Neural cell (in vitro differentiated cells): ENCODE data around the gene ATP11C. TPM values are rescaled to one million over a fixed set of nuclear protein-coding genes. Genes with fewer than 3 reads are reported as not detected.
"Not testable (repeated sequence)": the region's sequence is repeated elsewhere in the genome, so short reads cannot be mapped to it uniquely, and the experiment has no call there.

ENCODE experiments used
- H2AFZ ChIP-seq: fragments of 200-600, 300-800 bp; sonication (generic), shearing (Covaris generic); 2 replicates; pipeline ENCODE4 v1.6.0; 2014; ENCODE audit warnings: low read depth, mild to moderate bottlenecking, antibody characterized with exemption, low read length, moderate library complexity
- H3F3A ChIP-seq: fragments of 200-600 bp; shearing (Covaris generic); 2 replicates; pipeline ENCODE4 v1.6.1; 2016; ENCODE audit warnings: mild to moderate bottlenecking, moderate library complexity, mixed read lengths, antibody characterized with exemption, low read length; ENCODE audit not compliant: insufficient read depth, poor library complexity, severe bottlenecking
- H3K27ac ChIP-seq: fragments of 200-600, 300-800 bp; sonication (generic), shearing (Covaris generic); 2 replicates; pipeline ENCODE4 v1.5.1; 2014; ENCODE audit warnings: mild to moderate bottlenecking, low read length, moderate library complexity
- H3K27me3 ChIP-seq: fragments of 300-800, 200-600 bp; sonication (generic), shearing (Covaris generic); 2 replicates; pipeline ENCODE4 v1.6.0; 2014; ENCODE audit warnings: mild to moderate bottlenecking, low read depth, low read length, moderate library complexity; ENCODE audit not compliant: insufficient read depth
- H3K36me3 ChIP-seq: fragments of 300-800, 200-600 bp; sonication (generic), shearing (Covaris generic); 2 replicates; pipeline ENCODE4 v1.5.1; 2014; ENCODE audit warnings: mild to moderate bottlenecking, antibody characterized with exemption, low read length, moderate library complexity; ENCODE audit not compliant: insufficient read depth
- H3K4me2 ChIP-seq: fragments of 300-800, 200-600 bp; sonication (generic), shearing (Covaris generic); 2 replicates; pipeline ENCODE4 v1.6.0; 2014; ENCODE audit warnings: mild to moderate bottlenecking, low read length
- H3K4me3 ChIP-seq: fragments of 300-800, 200-600 bp; sonication (generic), shearing (Covaris generic); 2 replicates; pipeline ENCODE4 v1.5.1; 2014; ENCODE audit warnings: mild to moderate bottlenecking, low read length, moderate library complexity
- H3K79me2 ChIP-seq: fragments of 200-600 bp; shearing (Covaris generic); replicated peaks from 2 replicates; pipeline ENCODE4 v1.6.0; 2014; ENCODE audit warnings: mild to moderate bottlenecking, low read length, moderate library complexity; ENCODE audit not compliant: insufficient read depth
- H3K9ac ChIP-seq: fragments of 300-800, 200-600 bp; sonication (generic), shearing (Covaris generic); 2 replicates; pipeline ENCODE4 v1.6.1; 2016; ENCODE audit warnings: mild to moderate bottlenecking, low read length, mixed read lengths
- H3K9me2 ChIP-seq: fragments of 200-600 bp; shearing (Covaris generic); 2 replicates; pipeline ENCODE4 v1.6.1; 2016; ENCODE audit warnings: mild to moderate bottlenecking, low read length, mixed read lengths; ENCODE audit not compliant: insufficient read depth
- H3K9me3 ChIP-seq: fragments of 200-600, 300-800 bp; sonication (generic), shearing (Covaris generic); 2 replicates; pipeline ENCODE4 v1.6.1; 2016; ENCODE audit warnings: mild to moderate bottlenecking, mixed run types, low read length, moderate library complexity, mixed read lengths
- H4K20me1 ChIP-seq: fragments of 200-600 bp; shearing (Covaris generic); 2 replicates; pipeline ENCODE4 v1.6.1; 2016; ENCODE audit warnings: mild to moderate bottlenecking, mixed run types; ENCODE audit not compliant: insufficient read depth
- CTCF ChIP-seq: fragments of 450-650 bp; IDR thresholded peaks from 2 replicates; pipeline ENCODE4 v1.5.1; 2014; ENCODE audit warnings: antibody characterized with exemption, mild to moderate bottlenecking, moderate library complexity; ENCODE audit not compliant: poor library complexity, severe bottlenecking
- EP300 ChIP-seq: fragments of 450-650 bp; conservative IDR thresholded peaks from 2 replicates; pipeline ENCODE4 v1.6.1; 2014; ENCODE audit warnings: antibody characterized with exemption, mild to moderate bottlenecking, moderate library complexity; ENCODE audit not compliant: poor library complexity, severe bottlenecking
- EZH2 ChIP-seq: fragments of 200-600, 300-800 bp; shearing (Covaris generic), sonication (generic); IDR thresholded peaks from 2 replicates; pipeline ENCODE4 v1.6.1; 2014; ENCODE audit warnings: antibody characterized with exemption, low read length, borderline replicate concordance, mild to moderate bottlenecking; ENCODE audit not compliant: insufficient read depth, poor library complexity, severe bottlenecking
- MXI1 ChIP-seq: fragments of 450-650 bp; conservative IDR thresholded peaks from 2 replicates; pipeline ENCODE4 v1.6.1; 2014; ENCODE audit warnings: antibody characterized with exemption, mild to moderate bottlenecking; ENCODE audit not compliant: poor library complexity, severe bottlenecking
- POLR2AphosphoS5 ChIP-seq: IDR thresholded peaks from 2 replicates; pipeline ENCODE4 v1.6.1; 2012
- RAD21 ChIP-seq: fragments of 450-650 bp; conservative IDR thresholded peaks from 2 replicates; pipeline ENCODE4 v1.6.1; 2014; ENCODE audit warnings: antibody characterized with exemption, mild to moderate bottlenecking, moderate library complexity
- REST ChIP-seq: IDR thresholded peaks from 2 replicates; pipeline ENCODE4 v1.6.1; 2012; ENCODE audit warnings: borderline replicate concordance
- SMC3 ChIP-seq: fragments of 450-650 bp; conservative IDR thresholded peaks from 2 replicates; pipeline ENCODE4 v1.6.1; 2014; ENCODE audit warnings: antibody characterized with exemption, mild to moderate bottlenecking, moderate library complexity; ENCODE audit not compliant: poor library complexity
- TAF1 ChIP-seq: IDR thresholded peaks from 2 replicates; pipeline ENCODE4 v1.6.1; 2012; ENCODE audit warnings: low read depth
- polyA plus RNA-seq: library from polyadenylated mRNA; depleted of rRNA; stranded (reverse); fragments of >200 nt; gene quantifications from 2 replicates; pipeline ENCODE4 v1.2.3, GENCODE V29; 2014

The ATP11C gene
- polyA plus RNA-seq, 1 donor from 2014 or later = 111 TPM

- H3K79me2 ChIP-seq = no peaks in the 10 kb centered on the region
- no peaks in the 10 kb centered on the region for H3K36me3 ChIP-seq
- H3K9ac ChIP-seq = no peak overlapping the region
- H3K9me2 ChIP-seq = no peaks in the 10 kb centered on the region
- TF ChIP-seq EZH2 = no peak
- TF ChIP-seq TAF1 = no peak
- no peak for TF ChIP-seq SMC3
- no peak for TF ChIP-seq CTCF
- TF ChIP-seq REST = no peak
- TF ChIP-seq EP300 = no peak
- TF ChIP-seq MXI1 = no peak
- TF ChIP-seq RAD21 = no peak
- TF ChIP-seq POLR2AphosphoS5 = no peak
- H3K27ac ChIP-seq = no peak overlapping the region
- no peaks in the 10 kb centered on the region for H3K9me3 ChIP-seq
- H4K20me1 ChIP-seq = no peaks in the 10 kb centered on the region
- H3F3A ChIP-seq = no peaks in the 10 kb centered on the region
- no peak overlapping the region for H3K4me2 ChIP-seq
- no peak overlapping the region for H3K4me3 ChIP-seq
- no peaks in the 10 kb centered on the region for H3K27me3 ChIP-seq
- no peak overlapping the region for H2AFZ ChIP-seq
Observed at GRCh38 chrX:139967300-139967699, 34.4 kb upstream of the ATP11C start.

GRCh38 chrX:139966159-139966558 is 33.3 kb upstream of the ATP11C start:
- not testable (repeated sequence) for H3K9me2 ChIP-seq, H3K36me3 ChIP-seq, H3K9me3 ChIP-seq, H3K4me2 ChIP-seq, H4K20me1 ChIP-seq, H3K9ac ChIP-seq, H3K27me3 ChIP-seq, H3F3A ChIP-seq, H2AFZ ChIP-seq, H3K27ac ChIP-seq, H3K79me2 ChIP-seq, H3K4me3 ChIP-seq

GRCh38 chrX:139965421-139965820 is 32.6 kb upstream of the ATP11C start, which contains the start of gene CXorf66:
CXorf66 (minus strand) TSS chrX:139965521; CDS start chrX:139965496, 25 bp downstream.
- no peaks in the 10 kb centered on the region for H3K9me3 ChIP-seq
- no peaks in the 10 kb centered on the region for H3F3A ChIP-seq
- H3K9me2 ChIP-seq = no peaks in the 10 kb centered on the region
- no peak within 1 kb of the TSS for H3K4me2 ChIP-seq
- H2AFZ ChIP-seq = no peak within 1 kb of the TSS
- H3K27me3 ChIP-seq = no peaks in the 10 kb centered on the region
- no peaks in the 10 kb centered on the region for H3K36me3 ChIP-seq
- H4K20me1 ChIP-seq = no peaks in the 10 kb centered on the region
- no peaks in the 10 kb centered on the region for H3K79me2 ChIP-seq
- no peak within 1 kb of the TSS for H3K27ac ChIP-seq
- no peak within 1 kb of the TSS for H3K4me3 ChIP-seq
- H3K9ac ChIP-seq = no peak within 1 kb of the TSS
- no peak for TF ChIP-seq CTCF
- no peak for TF ChIP-seq RAD21
- TF ChIP-seq REST = no peak
- no peak for TF ChIP-seq POLR2AphosphoS5
- TF ChIP-seq MXI1 = no peak
- no peak for TF ChIP-seq TAF1
- TF ChIP-seq EZH2 = no peak
- TF ChIP-seq EP300 = no peak
